NCI-H446 (cell line): ENCODE results near the gene RAB35.

Experiments
- DNase-seq, 2 experiments: peaks; one replicate each; lab custom pipeline; 2025; lab: John Stamatoyannopoulos, UW

The RAB35 gene

DNA sequence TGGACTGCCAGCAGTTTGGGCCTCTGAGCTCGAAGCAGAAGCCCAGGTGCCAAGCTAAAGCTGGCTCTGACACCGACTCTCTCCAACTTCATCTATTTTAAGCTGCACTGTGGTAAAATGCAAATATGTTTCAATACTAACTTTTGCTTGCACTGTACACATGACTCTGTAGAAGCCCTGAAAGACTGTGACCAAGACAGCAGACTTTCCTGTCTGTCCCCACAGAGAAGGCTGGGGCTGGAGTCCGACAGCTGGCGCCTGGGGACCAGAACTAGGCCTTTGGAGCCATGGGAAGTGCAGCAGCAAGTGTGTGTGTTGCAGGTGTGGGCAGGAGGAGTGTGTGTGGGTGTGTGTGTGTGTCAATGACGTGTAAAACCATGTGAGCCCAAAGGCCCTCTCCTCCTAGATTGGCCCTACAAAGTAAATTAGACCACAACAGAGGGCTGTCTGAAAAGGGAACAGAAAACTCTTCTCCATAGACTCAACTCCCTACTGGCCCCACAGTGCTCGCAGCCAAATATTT, 16.4 kb upstream of the RAB35 start:
- DNase-seq, result no peak

DNA sequence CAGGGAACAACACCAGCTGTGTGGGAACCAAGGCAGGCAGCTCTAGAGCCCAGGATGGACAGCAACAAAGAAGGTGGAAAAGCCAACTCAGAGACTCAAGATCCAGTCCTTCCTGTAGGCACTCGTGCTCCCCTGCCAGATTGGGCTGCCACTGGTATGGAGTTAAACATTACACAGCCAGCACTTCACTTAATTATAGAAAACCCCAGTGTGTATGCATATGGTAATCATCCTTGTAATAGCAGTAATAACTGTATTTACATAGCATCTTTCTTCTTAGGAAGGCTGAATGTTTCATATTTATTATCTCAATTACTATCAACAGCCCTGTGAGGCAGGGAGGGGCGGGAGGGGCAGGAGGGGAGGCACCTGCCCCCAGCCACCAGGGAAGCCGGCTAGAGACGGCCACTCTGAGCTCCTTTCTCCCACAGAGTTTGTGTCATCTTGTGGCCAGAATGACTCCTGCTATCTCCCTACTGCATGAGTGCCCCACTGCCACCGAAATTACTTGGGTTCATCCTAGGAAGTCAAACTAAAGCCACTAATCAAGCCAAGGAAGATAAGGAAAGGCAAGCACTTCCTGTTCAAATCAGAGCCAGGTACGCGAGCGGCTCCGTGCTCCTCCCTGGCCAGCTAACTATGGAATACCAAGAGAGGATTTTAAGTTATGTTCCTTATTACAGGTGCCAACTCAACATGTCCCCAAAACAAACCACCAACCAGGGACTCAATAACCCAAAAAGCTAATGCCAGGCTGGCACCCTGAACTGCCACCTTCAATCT, 15.7 kb upstream of the RAB35 start:
- no peak for DNase-seq

DNA sequence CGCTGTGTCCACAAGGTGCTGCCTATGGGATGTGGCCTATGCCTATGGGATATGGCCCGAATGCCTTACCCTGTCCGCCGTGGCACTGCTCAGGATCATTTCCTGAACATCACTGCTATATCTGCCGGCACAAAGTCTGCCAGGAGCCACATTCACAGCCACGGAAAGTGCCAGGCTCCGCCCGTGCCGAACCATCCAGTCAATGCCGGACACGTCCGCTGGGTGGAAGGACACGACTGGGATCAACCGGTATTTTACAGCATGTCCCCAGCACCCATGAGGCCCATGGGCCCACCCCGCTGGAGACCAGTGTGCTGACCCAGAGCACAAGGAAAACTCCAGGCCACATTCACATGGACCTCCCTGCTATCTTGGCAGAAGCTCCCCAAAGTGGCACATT, 14.6 kb upstream of the RAB35 start:
- no peak for DNase-seq

DNA sequence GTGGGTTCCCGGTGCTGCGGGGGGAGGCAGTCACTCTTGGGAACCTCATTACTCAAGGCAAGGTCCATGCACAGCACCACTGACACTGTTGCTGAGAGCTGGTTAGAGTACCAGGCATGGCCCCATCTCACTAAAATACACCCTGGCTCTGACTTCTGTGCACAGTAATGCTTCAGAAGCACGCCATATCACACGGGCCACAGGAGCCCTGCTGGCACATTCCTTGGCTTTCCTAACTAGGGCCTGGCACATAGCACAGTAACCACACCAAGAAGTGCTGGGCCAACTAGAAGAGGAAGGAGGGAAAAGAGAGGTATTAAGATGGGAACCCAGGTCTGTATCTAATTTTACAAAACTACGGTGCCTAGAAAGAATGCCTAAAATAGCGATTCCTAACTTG, 13.5 kb upstream of the RAB35 start:
- no peak for DNase-seq

DNA sequence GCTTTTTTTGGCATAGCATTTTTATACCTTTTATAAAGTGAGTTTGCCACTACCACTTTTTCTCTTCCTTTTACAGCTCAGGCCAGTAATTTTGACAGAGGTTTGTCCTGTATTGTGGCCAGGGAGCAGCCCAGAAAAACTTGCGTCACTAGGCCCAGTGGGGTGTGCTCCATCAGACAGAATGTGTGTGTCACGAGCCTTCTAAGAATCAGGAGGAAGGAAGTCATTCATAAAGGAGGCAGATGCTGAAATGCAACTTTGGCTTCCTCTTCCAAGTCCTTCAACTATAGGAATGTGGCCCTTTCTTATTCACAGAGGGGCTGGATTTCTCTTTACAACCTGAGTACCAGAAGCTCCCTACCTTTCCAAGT, 10.1 kb upstream of the RAB35 start:
- no peak for DNase-seq

DNA sequence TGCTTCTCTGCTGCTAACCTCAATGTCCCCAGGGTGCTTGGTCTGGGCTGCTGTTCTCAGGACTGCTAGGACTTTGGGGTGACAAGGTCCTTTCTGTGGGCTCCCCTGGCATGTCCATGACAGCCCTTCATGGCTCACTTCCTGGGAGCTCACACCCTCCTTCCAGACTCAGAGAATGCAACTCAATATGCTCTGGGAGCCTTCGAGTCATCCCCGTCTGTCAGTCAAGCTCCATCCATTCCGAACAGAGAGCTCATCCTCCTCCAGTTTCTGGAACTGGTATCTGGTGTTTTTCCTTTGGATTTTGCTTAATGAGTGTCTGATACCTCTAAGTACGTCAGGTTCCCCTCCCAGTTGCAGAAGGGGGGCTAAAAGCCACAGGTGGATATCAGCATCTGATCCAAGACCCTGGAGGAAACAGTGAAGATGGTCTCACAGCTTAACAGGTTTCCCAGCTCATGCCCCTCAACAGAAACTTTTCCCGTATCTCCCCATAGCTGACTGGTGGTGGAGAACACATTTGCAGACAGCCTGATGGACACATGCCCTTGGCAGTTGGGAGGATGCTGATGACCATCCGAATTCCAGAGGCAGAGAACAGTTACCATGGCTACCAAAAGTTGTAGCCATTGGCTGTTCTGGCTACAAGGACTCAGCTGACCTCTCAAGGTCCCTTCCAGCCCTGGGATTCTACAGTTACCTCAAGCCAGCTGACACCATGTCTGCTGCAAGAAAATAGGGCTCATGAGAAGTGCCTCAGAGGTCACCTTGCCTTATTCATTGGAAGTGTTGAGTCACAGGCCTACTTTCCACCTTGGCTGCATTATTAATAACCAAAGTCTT, 9.5 kb upstream of the RAB35 start:
- DNase-seq, result no peak

DNA sequence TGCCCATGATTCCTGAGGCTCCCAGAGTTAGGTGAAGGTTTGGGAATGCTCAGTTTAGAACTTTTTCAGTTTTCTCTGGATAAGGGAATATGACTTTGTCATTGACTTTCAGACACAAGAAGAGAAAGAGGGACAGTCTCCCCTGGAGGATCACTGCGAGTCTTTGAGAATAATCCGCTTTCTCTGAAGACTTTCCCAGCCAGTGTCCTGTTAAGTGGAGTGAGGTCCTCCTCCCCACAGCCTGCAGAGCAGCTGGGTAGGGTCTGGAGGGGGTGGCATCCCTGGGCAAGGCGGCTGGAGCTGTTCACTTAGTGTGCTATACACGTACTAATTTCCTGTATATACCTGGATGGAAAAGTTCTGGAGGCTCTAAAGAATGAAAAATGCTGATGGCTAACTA, 8.5 kb upstream of the RAB35 start:
- DNase-seq, result no peak

DNA sequence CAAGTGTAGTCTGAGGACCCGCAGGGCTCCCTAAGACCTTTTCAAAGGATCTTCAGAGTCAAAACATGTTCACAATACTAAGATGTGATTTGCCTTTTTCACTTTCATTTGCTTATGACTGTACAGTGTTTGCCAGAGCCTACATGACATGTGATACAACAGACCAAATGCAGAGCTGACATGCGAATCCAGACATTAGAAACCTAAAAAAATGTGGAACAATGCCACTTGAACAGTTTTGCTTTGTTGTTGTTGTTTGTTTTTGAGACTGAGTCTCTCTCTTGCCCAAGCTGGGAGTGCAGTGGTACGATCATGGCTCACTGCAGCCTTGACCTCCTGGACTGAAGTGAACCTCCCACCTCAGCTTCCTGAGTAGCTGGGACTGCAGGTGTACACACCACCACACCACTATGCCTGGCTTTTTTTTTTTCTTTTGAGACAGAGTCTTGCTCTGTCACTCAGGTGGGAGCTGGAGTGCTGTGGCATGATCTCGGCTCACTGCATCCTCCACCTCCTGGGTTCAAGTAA, 5.3 kb upstream of the RAB35 start:
- DNase-seq, result no peak

DNA sequence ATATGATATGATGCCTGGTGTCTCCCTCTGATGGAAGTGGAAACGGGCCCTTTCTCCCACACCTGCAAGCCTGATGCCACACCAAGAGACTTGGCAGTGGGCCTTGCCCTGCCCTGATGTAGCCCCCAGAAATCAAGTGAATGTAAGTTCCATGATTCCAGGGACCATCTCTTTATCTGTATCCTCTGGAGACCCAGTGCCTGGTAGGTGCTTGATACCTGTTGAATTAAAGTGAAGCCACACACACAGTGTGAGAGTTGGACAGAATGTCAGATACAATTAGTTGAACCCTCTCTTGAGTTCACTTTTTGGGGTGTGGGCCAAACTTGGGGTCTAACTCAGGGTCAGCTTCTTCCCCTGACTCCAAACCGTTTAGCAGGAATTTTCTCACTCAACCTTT, 4.8 kb upstream of the RAB35 start:
- DNase-seq, result no peak

DNA sequence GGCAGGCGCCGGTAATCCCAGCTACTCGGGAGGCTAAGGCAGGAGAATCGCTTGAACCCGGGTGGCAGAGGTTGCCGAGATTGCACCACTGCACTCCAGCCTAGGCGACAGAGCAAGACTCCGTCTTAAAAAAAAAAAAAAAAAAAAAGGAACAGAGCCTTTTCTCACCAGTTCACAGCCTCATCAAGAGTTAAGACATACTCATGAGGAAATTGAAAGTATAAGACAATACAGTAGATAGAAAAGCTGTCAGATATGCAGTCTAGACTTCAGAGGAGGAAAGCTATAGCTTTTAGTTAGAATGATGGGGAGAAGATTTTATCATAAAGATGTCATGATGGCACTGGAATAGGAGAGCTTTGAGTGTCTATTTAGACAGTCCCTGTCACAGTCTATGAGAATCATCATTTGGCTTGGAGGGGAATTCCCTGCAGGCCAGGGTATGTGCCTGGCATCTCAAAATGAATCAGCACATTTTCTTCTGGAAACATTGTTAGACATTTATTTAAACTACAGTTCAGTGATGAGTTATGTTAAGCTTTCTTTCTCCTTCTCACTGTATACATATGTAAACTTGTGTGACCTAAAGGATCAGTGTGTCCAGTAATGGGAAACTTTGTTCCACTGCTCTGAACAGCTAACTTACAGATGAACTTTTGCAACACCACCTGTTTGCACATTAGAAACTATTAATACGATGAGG, 2.9 kb upstream of the RAB35 start:
- DNase-seq, result no peak

DNA sequence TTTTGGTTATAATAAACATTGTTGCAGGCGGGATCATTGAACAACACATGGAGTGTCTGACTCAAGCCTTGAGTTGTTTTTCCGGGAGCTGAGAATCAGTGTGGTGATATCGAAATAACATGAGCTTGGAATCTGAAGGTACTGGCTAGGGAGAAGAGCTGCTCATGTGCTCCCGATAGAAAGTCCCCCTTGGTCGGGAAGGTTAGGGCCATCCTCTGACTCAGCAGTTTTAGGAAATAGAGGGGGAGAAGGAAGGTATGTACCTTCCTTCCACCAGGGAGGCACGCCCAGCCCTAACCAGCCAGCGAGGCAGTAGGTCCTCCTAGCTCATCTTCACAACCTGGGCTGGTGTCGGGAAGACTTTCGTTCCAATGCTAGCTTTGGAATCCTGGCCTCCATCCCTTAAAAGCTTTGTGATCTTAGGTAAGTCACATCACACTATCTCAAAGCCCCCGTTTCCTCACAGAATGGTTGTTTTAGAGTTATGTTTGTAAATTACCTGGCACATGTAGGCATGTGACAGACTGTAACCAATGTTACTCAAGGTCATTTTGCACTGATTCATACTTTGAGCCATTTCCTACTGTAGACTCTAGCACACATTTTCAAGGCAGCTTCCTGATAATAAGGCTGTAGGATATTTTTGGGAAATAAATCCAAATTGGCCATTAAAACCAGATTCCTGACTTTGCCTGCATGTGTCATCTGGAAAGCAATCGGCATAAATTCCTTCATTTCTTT, 1.9 kb upstream of the RAB35 start:
- no peak for DNase-seq

DNA sequence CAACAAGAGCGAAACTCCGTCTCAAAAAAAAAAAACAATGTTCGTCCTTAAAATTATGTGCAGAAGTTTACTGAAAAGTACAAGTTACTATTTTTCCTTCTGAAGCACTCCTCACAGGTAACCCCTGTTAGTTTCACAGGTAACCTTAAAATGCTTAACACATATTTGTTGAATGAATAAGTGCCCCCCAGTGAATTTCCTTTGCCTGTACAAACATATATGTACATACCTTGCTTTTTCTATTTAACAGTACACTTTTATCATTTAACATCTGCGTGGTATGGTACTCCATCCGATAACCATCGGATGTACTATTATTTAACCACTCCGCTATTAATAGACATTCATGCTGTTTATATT, 1.4 kb upstream of the RAB35 start:
- DNase-seq, result no peak

DNA sequence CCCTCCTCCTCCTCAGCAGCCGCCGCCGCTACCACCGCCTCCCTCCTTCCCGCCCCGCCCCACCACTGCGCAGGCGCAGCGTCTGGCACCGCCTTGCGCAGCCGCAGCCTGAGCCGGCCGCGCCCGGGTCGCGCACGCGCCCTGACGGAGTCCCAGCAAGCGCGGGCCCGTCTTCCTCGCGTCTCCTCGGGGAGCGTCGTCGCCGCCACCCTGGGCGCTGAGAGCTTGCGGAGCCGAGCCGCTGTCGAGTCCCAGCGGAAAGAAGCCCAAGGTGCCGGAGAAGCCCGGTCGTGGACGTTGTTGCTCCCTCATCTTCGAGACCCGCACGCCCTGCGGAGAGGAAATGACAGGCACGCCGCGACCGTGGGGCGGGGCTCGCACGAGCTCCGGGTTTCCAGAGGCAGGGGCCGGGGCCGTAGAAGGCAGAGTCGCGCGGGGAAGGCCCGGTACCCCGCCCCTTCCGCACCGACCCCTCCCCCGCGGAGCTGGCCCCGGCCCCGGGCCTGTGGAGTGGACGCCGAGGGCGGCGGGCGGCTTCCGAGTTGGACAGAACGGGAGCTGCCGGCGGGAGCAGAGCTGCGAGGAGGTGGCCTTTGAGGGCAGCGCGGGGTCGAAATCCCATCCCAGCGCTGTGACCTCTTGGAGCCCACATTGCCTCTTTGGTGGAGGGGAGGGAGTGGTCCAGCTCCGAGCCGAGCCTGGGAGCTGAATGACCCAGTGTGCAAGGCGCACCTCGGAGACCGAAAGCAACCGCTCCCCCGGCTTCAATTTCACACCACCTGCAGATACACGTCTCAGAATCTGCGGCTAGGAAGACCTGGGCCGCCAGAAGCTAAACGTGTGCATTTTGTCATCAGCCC, 469 bp upstream of the RAB35 start:
- peak; percentile 90 to 93 for DNase-seq

DNA sequence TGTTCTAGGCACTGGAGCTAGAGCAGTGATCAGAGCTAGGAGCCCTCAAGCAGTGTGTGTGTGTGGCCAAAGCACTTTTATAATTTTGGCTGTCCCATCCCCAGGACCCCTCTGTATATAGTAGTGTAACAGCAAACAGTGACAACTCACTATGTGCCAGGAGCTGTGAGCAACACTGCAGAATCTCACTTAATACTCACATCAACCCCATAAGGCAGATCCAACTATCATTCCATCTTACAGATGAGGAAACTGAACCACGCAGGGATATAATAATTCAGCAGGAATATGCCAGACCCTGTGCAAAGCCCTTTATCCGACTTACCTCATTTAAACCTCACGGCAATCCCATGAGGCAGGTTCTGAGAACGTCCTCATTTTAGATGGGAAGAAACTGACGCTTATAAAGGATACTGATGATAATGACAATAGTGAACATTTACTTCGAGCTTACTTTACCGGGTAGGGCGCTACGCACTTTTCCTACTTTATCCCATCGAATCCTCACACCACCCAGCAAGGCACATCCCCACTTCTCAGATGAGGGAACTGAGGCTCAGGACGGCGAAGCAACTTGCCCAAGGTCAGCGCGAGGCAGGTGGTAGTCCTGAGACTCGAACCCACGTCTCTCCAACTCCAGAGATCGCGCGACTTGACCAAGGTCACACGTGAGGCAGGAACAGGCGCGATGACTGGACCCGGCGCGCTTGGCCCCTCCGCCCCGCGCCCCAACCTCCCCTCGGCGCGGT, 687 bp downstream of the RAB35 start:
- peak in 1 of 2 experiments; percentile 19 for DNase-seq

DNA sequence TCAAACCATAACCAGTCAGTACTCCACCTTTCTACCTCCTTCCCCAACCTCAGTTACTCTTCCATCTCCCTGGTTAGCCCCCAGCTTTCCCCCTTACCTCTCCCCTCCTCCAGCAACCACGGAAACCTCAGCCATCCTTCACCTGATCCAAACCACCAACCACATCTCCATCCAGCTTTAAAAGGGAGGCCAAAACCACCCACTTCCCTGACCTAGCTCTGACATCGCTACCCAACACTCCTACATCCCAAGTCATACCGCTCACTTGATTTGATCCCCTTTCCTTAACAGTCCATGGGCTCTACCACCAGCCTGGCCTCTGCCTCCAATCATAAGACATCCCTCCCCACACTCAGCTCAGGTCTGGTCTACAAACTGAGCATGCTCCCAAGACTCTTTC, 1.5 kb downstream of the RAB35 start:
- DNase-seq, result no peak

DNA sequence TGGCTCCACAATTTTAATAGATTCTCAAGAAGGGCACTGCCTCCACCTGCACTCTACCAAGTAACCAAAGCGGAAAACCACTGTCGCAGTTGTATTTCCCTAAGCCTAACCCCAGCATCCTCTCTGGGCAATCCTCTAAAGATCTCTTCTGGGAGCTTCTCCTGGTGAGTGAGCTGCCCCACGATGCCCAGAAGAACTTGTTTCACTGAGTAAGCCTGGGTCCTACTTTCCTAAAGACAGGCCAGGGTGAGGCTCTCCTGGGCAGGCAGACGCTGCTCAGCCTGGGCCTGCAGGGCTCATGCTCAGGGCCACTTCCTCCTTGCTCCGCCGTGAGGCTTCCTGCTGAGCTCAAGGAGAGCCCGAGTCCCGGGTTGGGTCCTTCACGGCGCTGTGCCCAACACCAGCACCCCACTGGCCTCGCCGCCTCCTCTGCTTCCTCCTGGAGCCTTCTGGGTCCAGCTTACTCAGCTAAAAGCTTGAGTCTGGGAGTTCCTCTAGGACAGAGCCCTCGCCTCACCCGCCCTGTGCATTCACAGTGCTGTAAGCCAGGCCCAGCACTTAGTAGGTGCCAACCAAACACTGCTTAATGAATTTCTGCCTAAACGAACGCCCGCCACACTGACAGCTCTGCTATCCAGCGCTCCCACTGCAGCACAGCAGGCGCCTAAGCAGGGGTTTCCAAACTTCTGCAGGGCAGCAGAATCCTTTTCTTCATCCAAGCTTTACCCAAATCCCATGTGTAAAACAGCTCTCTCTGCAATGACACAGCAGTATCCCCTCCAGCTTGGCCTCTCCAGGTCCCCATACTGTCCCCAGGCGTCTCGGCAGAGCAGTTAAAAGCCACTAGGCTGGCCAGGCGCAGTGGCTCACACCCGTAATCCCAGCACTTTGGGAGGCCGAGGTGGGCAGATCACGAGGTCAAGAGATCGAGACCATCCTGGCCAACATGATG, 5.7 kb downstream of the RAB35 start:
- DNase-seq, result no peak

DNA sequence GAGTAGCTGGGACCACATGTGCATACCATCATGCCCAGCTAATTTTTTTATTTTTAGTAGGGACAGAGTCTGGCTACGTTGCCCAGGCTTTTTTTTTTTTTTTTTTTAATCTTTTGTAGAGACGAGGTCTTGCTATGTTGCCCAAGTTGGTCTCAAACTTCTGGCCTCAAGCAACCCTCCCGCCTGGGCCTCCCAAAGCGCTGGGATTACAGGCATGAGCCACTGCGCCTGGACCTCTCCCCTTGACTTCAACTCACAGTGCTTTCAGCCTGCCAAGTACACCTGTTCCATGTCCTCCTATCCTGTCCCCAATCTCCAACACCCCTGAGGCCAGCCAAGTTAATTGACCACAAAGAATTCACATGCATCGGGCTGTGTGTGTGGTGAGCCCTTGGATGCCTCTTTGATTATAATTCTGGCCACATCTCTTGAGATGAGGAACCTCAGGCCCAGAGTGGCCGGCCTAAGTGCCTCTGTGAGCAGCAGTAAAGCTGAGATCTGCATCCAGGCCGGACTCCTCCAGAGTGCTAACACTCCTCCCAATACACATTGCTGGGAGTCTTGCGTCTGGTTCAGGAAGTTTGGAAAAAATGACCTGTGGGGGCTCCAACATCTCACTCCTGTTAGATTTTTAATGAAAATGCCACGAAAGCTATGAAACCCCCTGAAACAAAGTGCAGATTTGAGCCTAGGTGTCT, 6.8 kb downstream of the RAB35 start:
- no peak for DNase-seq

DNA sequence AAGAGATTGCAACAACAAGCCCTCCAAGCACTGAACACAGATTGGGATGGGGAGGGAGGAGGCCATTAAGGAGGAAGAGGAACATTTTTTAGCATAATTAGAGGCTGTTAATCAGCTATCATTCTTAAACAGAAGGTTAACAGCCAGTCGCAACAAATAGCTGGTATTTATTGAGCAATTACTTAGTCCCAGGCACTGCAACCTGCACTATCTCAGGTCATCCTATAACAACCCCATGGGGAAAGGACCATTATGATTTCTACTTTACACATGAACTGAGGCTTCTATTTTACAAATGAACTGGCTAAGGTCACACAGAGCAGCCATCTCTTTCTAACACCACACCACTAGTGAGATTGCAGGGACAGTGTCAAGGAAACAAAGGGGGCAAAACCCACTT, 10.4 kb downstream of the RAB35 start:
- no peak for DNase-seq
